Astrocyte of the cerebellum (primary cell): ENCODE data around the gene EXOC8.

ENCODE experiments used
- DNase-seq: peaks from one replicate; pipeline ENCODE4 v3.0.0-alpha.2; 2011; ENCODE audit warnings: low read depth
- H3K4me3 ChIP-seq: 2 replicates; pipeline ENCODE4 v1.5.1; 2011; ENCODE audit warnings: mild to moderate bottlenecking, low read depth, low read length, moderate library complexity
- CTCF ChIP-seq: IDR thresholded peaks from 2 replicates; pipeline ENCODE4 v1.5.1; 2012; ENCODE audit warnings: low read length, low read depth, moderate library complexity, mild to moderate bottlenecking; ENCODE audit errors: missing control alignments
- in situ Hi-C: cut with HindIII; loops from 2 replicates; pipeline ENCODE4 v1.10.0; 2017; ENCODE audit warnings: low sequenced_read_pairs

The EXOC8 gene

GRCh38 chr1:231313661-231314060 is 24.0 kb downstream of the EXOC8 start:
- DNase-seq, result no peak
- no peak for TF ChIP-seq CTCF
- no peak overlapping the region for H3K4me3 ChIP-seq
- in situ Hi-C loops, result no loop called here

GRCh38 chr1:231312432-231312788 is 25.2 kb downstream of the EXOC8 start:
- no peak for DNase-seq
- in situ Hi-C loops, result no loop called here
- TF ChIP-seq CTCF, result no peak
- no peak overlapping the region for H3K4me3 ChIP-seq

GRCh38 chr1:231311720-231312431 is 25.8 kb downstream of the EXOC8 start:
- in situ Hi-C loops, result no loop called here

GRCh38 chr1:231310391-231310934 is 27.2 kb downstream of the EXOC8 start:
- H3K4me3 ChIP-seq, result no peak overlapping the region
- TF ChIP-seq CTCF, result no peak
- in situ Hi-C loops, result no loop called here
- DNase-seq, result no peak

More at GRCh38 chr1:231311720-231312431, 25.8 kb downstream of the EXOC8 start:
- H3K4me3 ChIP-seq, result no peak overlapping the region
- TF ChIP-seq CTCF, result no peak
- DNase-seq, result no peak

- H3K4me3 ChIP-seq, result no peak overlapping the region
- no peak for TF ChIP-seq CTCF
- DNase-seq, result no peak
- in situ Hi-C loops, result no loop called here
These were observed 35.7 kb downstream of the EXOC8 start for GRCh38 chr1:231301990-231302389.

GRCh38 chr1:231295938-231296337 is 41.7 kb downstream of the EXOC8 start:
- no peak for DNase-seq
- H3K4me3 ChIP-seq, result no peak overlapping the region
- no peak for TF ChIP-seq CTCF
- in situ Hi-C loops, result no loop called here
